Bronchial epithelial cell (primary cell): Measurements from ENCODE around the gene PCDHGA2. TPM values are rescaled to one million over a fixed set of nuclear protein-coding genes. Genes with fewer than 3 reads are reported as not detected.
"Not testable (repeated sequence)": the region's sequence is repeated elsewhere in the genome, so short reads cannot be mapped to it uniquely, and the experiment has no call there.

Source experiments
- DNase-seq: peaks from one replicate; pipeline ENCODE4 v3.0.0-alpha.2; 2010; ENCODE audit warnings: low read depth
- FAIRE-seq: peaks from 2 replicates; lab custom pipeline; 2011; peaks lifted over from hg19 to GRCh38; lab: Jason Lieb, UNC
- H3K27me3 ChIP-seq: 2 replicates; pipeline ENCODE4 v1.5.1; 2011; ENCODE audit warnings: low read length; ENCODE audit not compliant: control insufficient read depth, insufficient read depth
- H3K36me3 ChIP-seq: 2 replicates; pipeline ENCODE4 v1.5.1; 2011; ENCODE audit warnings: low read length; ENCODE audit not compliant: control insufficient read depth, insufficient read depth
- H3K4me3 ChIP-seq: 2 replicates; pipeline ENCODE4 v1.5.1; 2011; ENCODE audit warnings: mild to moderate bottlenecking, low read depth, low read length, control low read depth
- total RNA-seq: library from RNA; depleted of rRNA; stranded (reverse); fragments of >200 nt; gene quantifications from 2 replicates; pipeline ENCODE4 v1.2.1, GENCODE V29; 2014
- TF ChIP-seq, protein P1 (sequence below): IDR thresholded peaks from 2 replicates; pipeline ENCODE4 v1.5.1; 2011; ENCODE audit warnings: mild to moderate bottlenecking, moderate library complexity, low read length, control low read depth, inconsistent platforms; ENCODE audit not compliant: insufficient read depth, severe bottlenecking

PCDHGA2 gene
- total RNA-seq, 1 donor from 2014 or later, result under 0.01 TPM

DNA sequence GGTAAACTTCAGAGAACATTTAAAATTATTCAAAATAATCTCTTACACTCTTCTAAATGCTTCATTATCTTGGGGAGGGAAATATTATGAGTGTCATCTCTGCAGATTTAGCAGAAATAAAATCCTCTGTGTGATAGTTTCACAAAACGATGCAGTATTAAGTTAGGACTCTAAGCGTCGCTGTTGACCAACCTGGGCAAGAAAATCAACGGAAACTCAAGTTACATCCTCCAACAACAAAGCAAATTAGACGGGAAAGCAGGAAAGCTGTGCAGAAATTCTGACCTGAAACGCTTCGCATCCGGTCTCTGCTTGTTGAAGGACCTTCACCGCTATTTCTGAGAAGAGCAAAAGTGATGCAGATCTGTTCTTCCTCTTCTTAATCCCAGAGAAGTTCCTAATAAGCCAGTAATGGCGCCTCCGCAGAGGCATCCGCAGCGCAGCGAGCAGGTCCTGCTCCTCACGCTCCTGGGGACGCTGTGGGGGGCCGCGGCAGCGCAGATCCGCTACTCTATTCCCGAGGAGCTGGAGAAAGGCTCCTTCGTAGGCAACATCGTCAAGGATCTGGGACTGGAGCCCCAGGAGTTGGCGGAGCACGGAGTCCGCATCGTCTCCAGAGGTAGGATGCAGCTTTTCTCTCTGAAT lies 35.2 kb downstream of the PCDHGA2 start, which contains the start of gene PCDHGA6:
Gene PCDHGA6, plus strand, starts transcription at position 219 of the 645 bp plus-strand sequence. Its CDS starts 193 bp downstream, at position 412.
- Histone ChIP-seq H3K36me3 (no peaks in the 10 kb centered on the region), H3K27me3 (peaks cover 9% of the 10 kb centered on the region), H3K4me3 (peak within 1 kb of the TSS; percentile 19)
- TF ChIP-seq, protein P1, sequence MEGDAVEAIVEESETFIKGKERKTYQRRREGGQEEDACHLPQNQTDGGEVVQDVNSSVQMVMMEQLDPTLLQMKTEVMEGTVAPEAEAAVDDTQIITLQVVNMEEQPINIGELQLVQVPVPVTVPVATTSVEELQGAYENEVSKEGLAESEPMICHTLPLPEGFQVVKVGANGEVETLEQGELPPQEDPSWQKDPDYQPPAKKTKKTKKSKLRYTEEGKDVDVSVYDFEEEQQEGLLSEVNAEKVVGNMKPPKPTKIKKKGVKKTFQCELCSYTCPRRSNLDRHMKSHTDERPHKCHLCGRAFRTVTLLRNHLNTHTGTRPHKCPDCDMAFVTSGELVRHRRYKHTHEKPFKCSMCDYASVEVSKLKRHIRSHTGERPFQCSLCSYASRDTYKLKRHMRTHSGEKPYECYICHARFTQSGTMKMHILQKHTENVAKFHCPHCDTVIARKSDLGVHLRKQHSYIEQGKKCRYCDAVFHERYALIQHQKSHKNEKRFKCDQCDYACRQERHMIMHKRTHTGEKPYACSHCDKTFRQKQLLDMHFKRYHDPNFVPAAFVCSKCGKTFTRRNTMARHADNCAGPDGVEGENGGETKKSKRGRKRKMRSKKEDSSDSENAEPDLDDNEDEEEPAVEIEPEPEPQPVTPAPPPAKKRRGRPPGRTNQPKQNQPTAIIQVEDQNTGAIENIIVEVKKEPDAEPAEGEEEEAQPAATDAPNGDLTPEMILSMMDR, result peak; percentile 36
- DNase-seq (peak; percentile 29), FAIRE-seq (no peak)

DNA sequence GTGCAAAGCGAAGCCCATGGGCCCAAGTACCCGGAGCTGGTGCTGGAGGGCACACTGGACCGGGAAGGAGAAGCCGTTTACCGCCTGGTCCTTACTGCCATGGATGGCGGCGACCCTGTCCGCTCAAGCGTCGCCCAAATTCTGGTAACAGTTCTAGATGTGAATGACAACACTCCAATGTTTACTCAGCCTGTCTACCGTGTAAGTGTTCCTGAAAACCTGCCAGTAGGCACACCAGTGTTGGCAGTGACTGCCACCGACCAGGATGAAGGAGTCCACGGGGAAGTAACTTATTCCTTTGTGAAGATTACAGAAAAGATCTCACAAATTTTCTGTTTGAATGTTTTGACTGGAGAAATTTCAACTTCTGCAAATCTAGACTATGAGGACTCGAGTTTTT lies 36.1 kb downstream of the PCDHGA2 start:
- DNase-seq, result no peak
- TF ChIP-seq, protein P1, result no peak
- peak; percentile 55 for FAIRE-seq
- no peaks in the 10 kb centered on the region for H3K36me3 ChIP-seq
- H3K4me3 ChIP-seq, result no peak overlapping the region
- peaks cover 9% of the 10 kb centered on the region for H3K27me3 ChIP-seq

DNA sequence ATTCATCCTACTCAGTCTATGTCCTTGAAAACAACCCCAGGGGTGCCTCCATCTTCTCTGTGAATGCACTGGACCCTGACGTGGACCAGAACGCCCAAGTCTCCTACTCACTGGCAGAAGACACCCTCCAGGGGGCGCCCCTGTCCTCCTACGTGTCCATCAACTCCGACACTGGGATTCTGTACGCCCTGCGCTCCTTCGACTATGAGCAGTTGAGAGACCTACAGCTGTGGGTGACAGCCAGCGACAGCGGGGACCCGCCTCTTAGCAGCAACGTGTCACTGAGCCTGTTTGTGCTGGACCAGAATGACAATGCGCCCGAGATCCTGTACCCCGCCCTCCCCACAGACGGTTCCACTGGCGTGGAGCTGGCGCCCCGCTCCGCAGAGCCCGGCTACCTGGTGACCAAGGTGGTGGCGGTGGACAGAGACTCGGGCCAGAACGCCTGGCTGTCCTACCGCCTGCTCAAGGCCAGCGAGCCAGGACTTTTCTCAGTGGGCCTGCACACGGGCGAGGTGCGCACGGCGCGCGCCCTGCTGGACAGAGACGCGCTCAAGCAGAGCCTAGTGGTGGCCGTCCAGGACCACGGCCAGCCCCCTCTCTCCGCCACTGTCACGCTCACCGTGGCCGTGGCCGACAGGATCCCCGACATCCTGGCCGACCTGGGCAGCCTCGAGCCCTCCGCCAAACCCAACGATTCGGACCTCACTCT lies 37.0 kb downstream of the PCDHGA2 start:
- not testable (repeated sequence) for H3K4me3 ChIP-seq, H3K36me3 ChIP-seq, FAIRE-seq, DNase-seq, H3K27me3 ChIP-seq

DNA sequence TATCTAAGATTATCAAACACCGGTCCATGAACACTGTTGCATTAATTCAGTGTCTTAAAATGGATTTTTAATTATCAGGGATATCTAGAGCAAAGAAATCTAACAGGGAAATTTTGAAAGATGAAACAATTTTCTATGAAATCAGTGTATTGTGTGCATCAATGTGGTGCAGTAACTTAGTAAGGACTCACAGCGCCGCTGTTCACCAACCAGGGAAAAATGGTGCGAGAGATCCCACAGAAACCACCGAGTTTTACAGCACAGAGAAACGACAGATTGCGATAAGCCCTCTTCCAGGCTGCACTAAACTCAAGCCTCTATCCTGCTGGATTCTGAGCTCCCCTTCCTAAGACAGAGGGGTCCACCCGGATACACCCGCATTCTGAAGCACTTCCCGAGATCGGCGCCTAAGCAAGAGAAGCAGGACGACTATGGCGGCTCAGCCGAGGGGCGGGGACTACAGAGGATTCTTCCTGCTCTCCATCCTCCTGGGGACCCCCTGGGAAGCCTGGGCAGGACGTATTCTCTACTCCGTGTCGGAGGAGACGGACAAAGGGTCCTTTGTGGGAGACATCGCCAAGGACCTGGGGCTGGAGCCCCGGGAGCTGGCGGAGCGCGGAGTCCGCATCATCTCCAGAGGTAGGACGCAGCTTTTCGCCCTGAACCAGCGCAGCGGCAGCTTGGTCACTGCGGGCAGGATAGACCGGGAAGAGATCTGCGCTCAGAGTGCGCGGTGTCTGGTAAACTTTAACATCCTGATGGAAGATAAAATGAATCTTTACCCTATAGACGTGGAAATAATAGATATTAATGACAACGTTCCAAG lies 44.1 kb downstream of the PCDHGA2 start, which contains the start of gene PCDHGA7:
Gene PCDHGA7, plus strand, starts transcription at position 274 of the 826 bp plus-strand sequence. Its CDS starts 158 bp downstream, at position 432.
- Histone ChIP-seq H3K27me3 (no peaks in the 10 kb centered on the region), H3K4me3 (peak within 1 kb of the TSS; percentile 27), H3K36me3 (no peaks in the 10 kb centered on the region)
- FAIRE-seq (no peak), DNase-seq (peak; percentile 12)
- TF ChIP-seq, protein P1, result peak; percentile 29

GRCh38 chr5:141383345-141383744 lies 44.8 kb downstream of the PCDHGA2 start:
- Histone ChIP-seq H3K36me3 (no peaks in the 10 kb centered on the region), H3K4me3 (no peak overlapping the region), H3K27me3 (no peaks in the 10 kb centered on the region)
- FAIRE-seq, result no peak
- TF ChIP-seq, protein P1, result no peak
- no peak for DNase-seq
